HG03439 (cell line): ENCODE data around the gene SCMH1.
"Not testable (repeated sequence)": the region's sequence is repeated elsewhere in the genome, so short reads cannot be mapped to it uniquely, and the experiment has no call there.

ENCODE experiments used
- ATAC-seq: cut with Tn5 transposase; IDR thresholded peaks from one replicate; pipeline ENCODE4 v1.9.1; 2021; ENCODE audit warnings: mild to moderate bottlenecking, moderate library complexity; ENCODE audit not compliant: unreplicated experiment

The SCMH1 gene

GRCh38 chr1:41215623-41216022 lies 26.5 kb downstream of the SCMH1 start:
- no peak for ATAC-seq

GRCh38 chr1:41213341-41213740 lies 28.8 kb downstream of the SCMH1 start:
- no peak for ATAC-seq

- ATAC-seq, result not testable (repeated sequence)
These were observed 30.5 kb downstream of the SCMH1 start for GRCh38 chr1:41211608-41212007.

GRCh38 chr1:41207053-41207452 lies 35.1 kb downstream of the SCMH1 start:
- not testable (repeated sequence) for ATAC-seq

GRCh38 chr1:41200728-41201127 lies 41.4 kb downstream of the SCMH1 start:
- ATAC-seq, result no peak

- no peak for ATAC-seq
These were observed 42.7 kb downstream of the SCMH1 start for GRCh38 chr1:41199375-41199774.

- ATAC-seq, result no peak
These were observed 49.5 kb downstream of the SCMH1 start for GRCh38 chr1:41192456-41193178.

GRCh38 chr1:41184446-41184845 lies 57.7 kb downstream of the SCMH1 start:
- no peak for ATAC-seq

- not testable (repeated sequence) for ATAC-seq
These were observed 63.9 kb downstream of the SCMH1 start for GRCh38 chr1:41178230-41178629.

GRCh38 chr1:41175546-41175945 lies 66.6 kb downstream of the SCMH1 start:
- ATAC-seq, result no peak

GRCh38 chr1:41174170-41174569 lies 67.9 kb downstream of the SCMH1 start:
- ATAC-seq, result no peak

- ATAC-seq, result no peak
These were observed 68.5 kb downstream of the SCMH1 start for GRCh38 chr1:41173651-41174050.

- ATAC-seq, result no peak
These were observed 70.7 kb downstream of the SCMH1 start for GRCh38 chr1:41171266-41171874.

GRCh38 chr1:41169799-41170180 lies 72.3 kb downstream of the SCMH1 start:
- ATAC-seq, result no peak

GRCh38 chr1:41169066-41169798 lies 72.9 kb downstream of the SCMH1 start:
- ATAC-seq, result no peak

GRCh38 chr1:41167667-41168066 lies 74.4 kb downstream of the SCMH1 start:
- no peak for ATAC-seq

- ATAC-seq, result no peak
These were observed 77.4 kb downstream of the SCMH1 start for GRCh38 chr1:41164727-41165126.

GRCh38 chr1:41162441-41162840 lies 79.7 kb downstream of the SCMH1 start:
- no peak for ATAC-seq

- no peak for ATAC-seq
These were observed 80.3 kb downstream of the SCMH1 start for GRCh38 chr1:41161846-41162245.

- no peak for ATAC-seq
These were observed 81.5 kb downstream of the SCMH1 start for GRCh38 chr1:41160498-41161110.

GRCh38 chr1:41158966-41159365 lies 83.1 kb downstream of the SCMH1 start:
- ATAC-seq, result no peak
